Right ventricle myocardium inferior (tissue), 1 donor: ENCODE results near the gene NUAK2. TPM values are rescaled to one million over a fixed set of nuclear protein-coding genes. Genes with fewer than 3 reads are reported as not detected.

ENCODE experiments used
- total RNA-seq: library from RNA; stranded (reverse); fragmentation: NEBNext Ultra II Directional; extraction: Animal tissue kit (Norgen Biotek cat#: 25700); gene quantifications from one replicate; pipeline ENCODE4 v1.2.1, GENCODE V29; 2021
- donor health status: DM: no; HTN: yes; CAD: no; lungs with severe emphysema.

The NUAK2 gene
- total RNA-seq, 1 donor from 2014 or later = 1.1 TPM

Other genes with a start within 250 kb of the NUAK2 start
- 2.5 TPM for gene TMEM81, start 237.3 kb downstream of the NUAK2 start, total RNA-seq
- gene RBBP5, start 199.8 kb downstream of the NUAK2 start, total RNA-seq = 10.0 TPM
- gene DSTYK, start 110.0 kb downstream of the NUAK2 start, total RNA-seq = 5.2 TPM
- gene TMCC2, start 93.8 kb downstream of the NUAK2 start, total RNA-seq = 1.2 TPM
- not detected for gene KLHDC8A, start 35.2 kb upstream of the NUAK2 start, total RNA-seq
- gene LEMD1, start 100.3 kb upstream of the NUAK2 start, total RNA-seq = not detected
- gene BLACAT1, start 134.3 kb upstream of the NUAK2 start, total RNA-seq = not detected
- 180 TPM for gene CDK18, start 182.9 kb upstream of the NUAK2 start, total RNA-seq